ENCODE results near the gene RFX5. TPM values are rescaled to one million over a fixed set of nuclear protein-coding genes. Genes with fewer than 3 reads are reported as not detected.
A peak's percentile ranks its signal among the peaks of the same experiment; 100 is the strongest.

Gene RFX5
- total and polyA plus RNA-seq, 4 donors: 5.2 to 17.5 (median 11.1) TPM

DNA sequence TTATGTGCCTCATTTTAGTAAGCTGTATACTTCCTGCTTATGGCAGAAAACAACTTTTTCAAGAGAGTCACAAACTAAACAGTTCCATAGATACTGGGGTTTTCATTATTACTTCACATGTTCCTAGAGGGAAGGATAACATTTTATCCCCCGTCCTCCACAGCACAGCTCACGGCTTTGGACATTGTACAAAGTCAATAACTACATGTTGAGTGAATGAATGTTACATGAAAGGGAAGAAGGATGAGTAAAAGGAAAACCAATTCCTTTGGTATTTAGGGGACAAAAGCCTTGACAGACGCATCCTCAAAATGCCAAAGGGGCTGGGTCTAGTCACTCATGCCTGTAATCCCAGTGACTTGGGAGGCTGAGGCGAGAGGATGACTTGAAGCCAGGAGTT is 34.6 kb downstream of the RFX5 start:
- H3K4me1 ChIP-seq (ENCODE audit: control insufficient read depth in 4 of 4, insufficient read depth in 4 of 4, low read length in 3 of 4): peaks cover 32 to 52% (median 46%) of the 10 kb centered on the region in 4 donors
- no peak overlapping the region for H3K9ac ChIP-seq (ENCODE audit: low read depth in 1 of 2, low read length in 2 of 2)
- DNase-seq (ENCODE audit: low spot score): no peak
- H3K27me3 ChIP-seq (ENCODE audit: control insufficient read depth in 4 of 4, insufficient read depth in 4 of 4, low read length in 3 of 4): no peaks in the 10 kb centered on the region
- WGBS: 89% methylated on average over 4 of the region's 4 CpGs
- no peaks in the 10 kb centered on the region for H3K9me3 ChIP-seq (ENCODE audit: control insufficient read depth in 4 of 4, low read length in 3 of 4)
- H3K4me3 ChIP-seq (ENCODE audit: low read depth in 1 of 3, low read length in 3 of 3): no peak overlapping the region
- TF ChIP-seq HNF4A (conservative IDR thresholded peaks at IDR 0.05) (no peak), RAD21 (IDR thresholded peaks at IDR 0.05) (no peak), FOXA2 (IDR thresholded peaks at IDR 0.05) (no peak), RXRA (IDR thresholded peaks at IDR 0.05) (no peak), EGR1 (IDR thresholded peaks at IDR 0.05; ENCODE audit: low read depth in 2 of 2) (no peak)
- TF ChIP-seq, protein P1, sequence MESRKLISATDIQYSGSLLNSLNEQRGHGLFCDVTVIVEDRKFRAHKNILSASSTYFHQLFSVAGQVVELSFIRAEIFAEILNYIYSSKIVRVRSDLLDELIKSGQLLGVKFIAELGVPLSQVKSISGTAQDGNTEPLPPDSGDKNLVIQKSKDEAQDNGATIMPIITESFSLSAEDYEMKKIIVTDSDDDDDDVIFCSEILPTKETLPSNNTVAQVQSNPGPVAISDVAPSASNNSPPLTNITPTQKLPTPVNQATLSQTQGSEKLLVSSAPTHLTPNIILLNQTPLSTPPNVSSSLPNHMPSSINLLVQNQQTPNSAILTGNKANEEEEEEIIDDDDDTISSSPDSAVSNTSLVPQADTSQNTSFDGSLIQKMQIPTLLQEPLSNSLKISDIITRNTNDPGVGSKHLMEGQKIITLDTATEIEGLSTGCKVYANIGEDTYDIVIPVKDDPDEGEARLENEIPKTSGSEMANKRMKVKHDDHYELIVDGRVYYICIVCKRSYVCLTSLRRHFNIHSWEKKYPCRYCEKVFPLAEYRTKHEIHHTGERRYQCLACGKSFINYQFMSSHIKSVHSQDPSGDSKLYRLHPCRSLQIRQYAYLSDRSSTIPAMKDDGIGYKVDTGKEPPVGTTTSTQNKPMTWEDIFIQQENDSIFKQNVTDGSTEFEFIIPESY (IDR thresholded peaks at IDR 0.05): no peak
- TF ChIP-seq, protein P2, sequence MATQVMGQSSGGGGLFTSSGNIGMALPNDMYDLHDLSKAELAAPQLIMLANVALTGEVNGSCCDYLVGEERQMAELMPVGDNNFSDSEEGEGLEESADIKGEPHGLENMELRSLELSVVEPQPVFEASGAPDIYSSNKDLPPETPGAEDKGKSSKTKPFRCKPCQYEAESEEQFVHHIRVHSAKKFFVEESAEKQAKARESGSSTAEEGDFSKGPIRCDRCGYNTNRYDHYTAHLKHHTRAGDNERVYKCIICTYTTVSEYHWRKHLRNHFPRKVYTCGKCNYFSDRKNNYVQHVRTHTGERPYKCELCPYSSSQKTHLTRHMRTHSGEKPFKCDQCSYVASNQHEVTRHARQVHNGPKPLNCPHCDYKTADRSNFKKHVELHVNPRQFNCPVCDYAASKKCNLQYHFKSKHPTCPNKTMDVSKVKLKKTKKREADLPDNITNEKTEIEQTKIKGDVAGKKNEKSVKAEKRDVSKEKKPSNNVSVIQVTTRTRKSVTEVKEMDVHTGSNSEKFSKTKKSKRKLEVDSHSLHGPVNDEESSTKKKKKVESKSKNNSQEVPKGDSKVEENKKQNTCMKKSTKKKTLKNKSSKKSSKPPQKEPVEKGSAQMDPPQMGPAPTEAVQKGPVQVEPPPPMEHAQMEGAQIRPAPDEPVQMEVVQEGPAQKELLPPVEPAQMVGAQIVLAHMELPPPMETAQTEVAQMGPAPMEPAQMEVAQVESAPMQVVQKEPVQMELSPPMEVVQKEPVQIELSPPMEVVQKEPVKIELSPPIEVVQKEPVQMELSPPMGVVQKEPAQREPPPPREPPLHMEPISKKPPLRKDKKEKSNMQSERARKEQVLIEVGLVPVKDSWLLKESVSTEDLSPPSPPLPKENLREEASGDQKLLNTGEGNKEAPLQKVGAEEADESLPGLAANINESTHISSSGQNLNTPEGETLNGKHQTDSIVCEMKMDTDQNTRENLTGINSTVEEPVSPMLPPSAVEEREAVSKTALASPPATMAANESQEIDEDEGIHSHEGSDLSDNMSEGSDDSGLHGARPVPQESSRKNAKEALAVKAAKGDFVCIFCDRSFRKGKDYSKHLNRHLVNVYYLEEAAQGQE (IDR thresholded peaks at IDR 0.05): no peak
- TF ChIP-seq, protein P3, sequence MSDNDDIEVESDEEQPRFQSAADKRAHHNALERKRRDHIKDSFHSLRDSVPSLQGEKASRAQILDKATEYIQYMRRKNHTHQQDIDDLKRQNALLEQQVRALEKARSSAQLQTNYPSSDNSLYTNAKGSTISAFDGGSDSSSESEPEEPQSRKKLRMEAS (IDR thresholded peaks at IDR 0.05): no peak
- peak overlapping the region; percentile 62 to 83 for H3K27ac ChIP-seq (ENCODE audit: low read depth in 1 of 2, low read length in 2 of 2)
- peaks cover 2 to 24% (median 20%) of the 10 kb centered on the region in 4 donors for H3K36me3 ChIP-seq (ENCODE audit: control insufficient read depth in 4 of 4, insufficient read depth in 3 of 4, low read depth in 1 of 4, low read length in 3 of 4)

DNA sequence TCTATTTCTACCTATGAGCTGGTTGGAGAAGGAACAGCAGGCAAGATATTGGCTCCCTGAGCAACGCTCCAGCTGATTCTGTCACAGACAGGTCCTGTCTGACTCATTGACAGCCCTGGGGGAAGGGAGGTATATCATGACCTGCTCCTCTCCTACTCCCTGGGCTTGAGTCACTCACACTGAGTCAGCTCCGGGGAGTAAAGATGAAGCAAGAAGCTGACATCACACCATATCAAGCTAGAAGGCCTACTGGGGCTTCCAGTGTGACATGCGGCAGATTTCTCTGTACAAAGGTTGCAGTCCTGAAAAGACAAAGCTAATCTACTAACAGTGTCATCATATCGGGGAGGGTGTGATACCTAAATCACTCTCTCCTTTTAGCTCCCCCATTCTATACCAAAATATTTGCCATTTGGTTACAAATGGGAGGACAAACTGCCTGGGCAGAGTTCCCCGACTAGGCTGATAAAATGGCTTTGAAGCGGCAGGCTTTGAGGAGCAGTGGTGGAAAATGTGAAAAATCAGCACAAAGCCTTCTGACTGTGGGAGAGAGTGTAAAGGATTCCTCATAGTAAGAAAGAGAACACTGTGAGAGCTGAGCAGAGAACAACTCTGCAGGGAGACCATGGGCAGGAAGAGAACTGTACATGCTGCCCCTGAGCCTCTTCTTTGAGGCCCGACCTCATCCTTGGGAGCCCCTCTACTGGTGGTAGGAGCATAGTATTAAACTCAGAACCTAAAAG is 35.3 kb downstream of the RFX5 start:
- Histone ChIP-seq H3K4me1 (ENCODE audit: control insufficient read depth in 4 of 4, insufficient read depth in 4 of 4, low read length in 3 of 4) (peaks cover 32 to 52% (median 46%) of the 10 kb centered on the region in 4 donors), H3K9ac (ENCODE audit: low read depth in 1 of 2, low read length in 2 of 2) (no peak overlapping the region), H3K36me3 (ENCODE audit: control insufficient read depth in 4 of 4, insufficient read depth in 3 of 4, low read depth in 1 of 4, low read length in 3 of 4) (peaks cover 2 to 29% (median 24%) of the 10 kb centered on the region in 4 donors)
- TF ChIP-seq, protein P1 (IDR thresholded peaks at IDR 0.05): no peak
- TF ChIP-seq GABPA (IDR thresholded peaks at IDR 0.05 in 1 of 2, conservative IDR thresholded peaks at IDR 0.05 in 1 of 2) (peak in 1 of 2 donors; percentile 51), SP1 (IDR thresholded peaks at IDR 0.05) (peak; percentile 80), HNF4G (IDR thresholded peaks at IDR 0.05) (no peak), RXRA (IDR thresholded peaks at IDR 0.05) (peak; percentile 77 to 93), YY1 (IDR thresholded peaks at IDR 0.05) (peak; percentile 37), HNF4A (conservative IDR thresholded peaks at IDR 0.05) (peak in 1 of 2 donors; percentile 74), TAF1 (conservative IDR thresholded peaks at IDR 0.05) (no peak), FOXA2 (IDR thresholded peaks at IDR 0.05) (no peak)
- TF ChIP-seq, protein P2 (IDR thresholded peaks at IDR 0.05): peak; percentile 45
- TF ChIP-seq, protein P4, sequence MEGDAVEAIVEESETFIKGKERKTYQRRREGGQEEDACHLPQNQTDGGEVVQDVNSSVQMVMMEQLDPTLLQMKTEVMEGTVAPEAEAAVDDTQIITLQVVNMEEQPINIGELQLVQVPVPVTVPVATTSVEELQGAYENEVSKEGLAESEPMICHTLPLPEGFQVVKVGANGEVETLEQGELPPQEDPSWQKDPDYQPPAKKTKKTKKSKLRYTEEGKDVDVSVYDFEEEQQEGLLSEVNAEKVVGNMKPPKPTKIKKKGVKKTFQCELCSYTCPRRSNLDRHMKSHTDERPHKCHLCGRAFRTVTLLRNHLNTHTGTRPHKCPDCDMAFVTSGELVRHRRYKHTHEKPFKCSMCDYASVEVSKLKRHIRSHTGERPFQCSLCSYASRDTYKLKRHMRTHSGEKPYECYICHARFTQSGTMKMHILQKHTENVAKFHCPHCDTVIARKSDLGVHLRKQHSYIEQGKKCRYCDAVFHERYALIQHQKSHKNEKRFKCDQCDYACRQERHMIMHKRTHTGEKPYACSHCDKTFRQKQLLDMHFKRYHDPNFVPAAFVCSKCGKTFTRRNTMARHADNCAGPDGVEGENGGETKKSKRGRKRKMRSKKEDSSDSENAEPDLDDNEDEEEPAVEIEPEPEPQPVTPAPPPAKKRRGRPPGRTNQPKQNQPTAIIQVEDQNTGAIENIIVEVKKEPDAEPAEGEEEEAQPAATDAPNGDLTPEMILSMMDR (IDR thresholded peaks at IDR 0.05; ENCODE audit: low read depth, low read length, missing input control): no peak
- TF ChIP-seq, protein P3 (IDR thresholded peaks at IDR 0.05): peak; percentile 67
- TF ChIP-seq, protein P5, sequence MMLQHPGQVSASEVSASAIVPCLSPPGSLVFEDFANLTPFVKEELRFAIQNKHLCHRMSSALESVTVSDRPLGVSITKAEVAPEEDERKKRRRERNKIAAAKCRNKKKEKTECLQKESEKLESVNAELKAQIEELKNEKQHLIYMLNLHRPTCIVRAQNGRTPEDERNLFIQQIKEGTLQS (IDR thresholded peaks at IDR 0.05): peak; percentile 84

More for the DNA sequence above, 35.3 kb downstream of the RFX5 start:
- H3K4me3 ChIP-seq (ENCODE audit: low read depth in 1 of 3, low read length in 3 of 3): no peak overlapping the region
- no peak for DNase-seq (ENCODE audit: low spot score)
- 45% methylated on average over 7 of the region's 7 CpGs for WGBS
- H3K27me3 ChIP-seq (ENCODE audit: control insufficient read depth in 4 of 4, insufficient read depth in 4 of 4, low read length in 3 of 4): no peaks in the 10 kb centered on the region
- peak overlapping the region; percentile 62 to 83 for H3K27ac ChIP-seq (ENCODE audit: low read depth in 1 of 2, low read length in 2 of 2)
- H3K9me3 ChIP-seq (ENCODE audit: control insufficient read depth in 4 of 4, low read length in 3 of 4): no peaks in the 10 kb centered on the region

Data from liver (tissue), 9 donors.